GM12878 (cell line): ENCODE data around the gene MRPL20.

ENCODE experiments used
- CTCF ChIP-seq, 3 experiments: IDR thresholded peaks in 2 of 3; conservative IDR thresholded peaks in 1 of 3; 2 replicates each; pipeline ENCODE4 v1.5.1; 2011; ENCODE audit warnings: low read depth in 3 of 3, low read length in 3 of 3, mild to moderate bottlenecking in 3 of 3, control low read depth in 2 of 3, moderate library complexity in 2 of 3, inconsistent platforms in 1 of 3, mixed read lengths in 1 of 3; ENCODE audit not compliant: control insufficient read depth in 2 of 3, insufficient read depth in 1 of 3; ENCODE audit errors: extremely low read depth in 1 of 3
- IRF5 ChIP-seq: fragments of 450-650 bp; IDR thresholded peaks from 2 replicates; pipeline ENCODE4 v1.6.1; 2017; ENCODE audit warnings: borderline replicate concordance
- MXI1 ChIP-seq: fragments of 150-350 bp; IDR thresholded peaks from 2 replicates; pipeline ENCODE4 v1.6.1; 2011; ENCODE audit warnings: low read depth, mild to moderate bottlenecking, inconsistent platforms, low read length, improper control_type of control experiment
- MYC ChIP-seq: IDR thresholded peaks from 2 replicates; pipeline ENCODE4 v1.6.1; 2011; ENCODE audit warnings: mild to moderate bottlenecking, low read length, moderate library complexity, inconsistent platforms; ENCODE audit not compliant: insufficient read depth, insufficient replicate concordance, insufficient read length, severe bottlenecking
- NR2F1 ChIP-seq: fragments of 450-650 bp; conservative IDR thresholded peaks from 2 replicates; pipeline ENCODE4 v1.6.1; 2017; ENCODE audit warnings: mild to moderate bottlenecking
- RCOR1 ChIP-seq: conservative IDR thresholded peaks from 2 replicates; pipeline ENCODE4 v1.6.1; 2012; ENCODE audit warnings: low read depth, low read length, improper control_type of control experiment
- RFX5 ChIP-seq: IDR thresholded peaks from 2 replicates; pipeline ENCODE4 v1.6.1; 2011; ENCODE audit warnings: low read depth, low read length, improper control_type of control experiment
- SMARCA5 ChIP-seq: fragments of 450-650 bp; IDR thresholded peaks from 2 replicates; pipeline ENCODE4 v1.6.1; 2017; ENCODE audit warnings: mild to moderate bottlenecking
- SMC3 ChIP-seq: IDR thresholded peaks from 2 replicates; pipeline ENCODE4 v1.6.1; 2011; ENCODE audit warnings: low read length, improper control_type of control experiment, borderline replicate concordance
- SP1 ChIP-seq: IDR thresholded peaks from one replicate; pipeline ENCODE4 v1.6.1; 2011; ENCODE audit warnings: low read depth, low read length
- USF2 ChIP-seq: IDR thresholded peaks from 2 replicates; pipeline ENCODE4 v1.6.1; 2011; ENCODE audit warnings: low read depth, low read length, improper control_type of control experiment, borderline replicate concordance
- ZNF274 ChIP-seq: IDR thresholded peaks from one replicate; pipeline ENCODE4 v1.8.0; 2011; ENCODE audit not compliant: insufficient read length, insufficient read depth

- TF ChIP-seq CTCF (IDR thresholded peaks at IDR 0.05 in 2 of 3, conservative IDR thresholded peaks at IDR 0.05 in 1 of 3; ENCODE audit: control insufficient read depth in 2 of 3, extremely low read depth in 1 of 3, insufficient read depth in 1 of 3, low read depth in 3 of 3, low read length in 3 of 3), result no peak
- TF ChIP-seq RFX5, result no peak
- no peak for TF ChIP-seq MXI1
- TF ChIP-seq SP1, result no peak
- no peak for TF ChIP-seq RCOR1
- no peak for TF ChIP-seq NR2F1
- no peak for TF ChIP-seq ZNF274
- no peak for TF ChIP-seq USF2
- TF ChIP-seq IRF5, result no peak
- TF ChIP-seq MYC, result no peak
- TF ChIP-seq SMARCA5, result no peak
- no peak for TF ChIP-seq SMC3
These were observed 33.9 kb downstream of the MRPL20 start for GRCh38 chr1:1373051-1373814.
